ENCODE results near the gene ZNF532. TPM values are rescaled to one million over a fixed set of nuclear protein-coding genes. Genes with fewer than 3 reads are reported as not detected.

The ZNF532 gene
- total RNA-seq, 1 experiment from 2014 or later, result 258 TPM

GRCh38 chr18:58838165-58838860, 26.4 kb upstream of the ZNF532 start:
- no peak overlapping the region for H3K4me2 ChIP-seq (ENCODE audit: insufficient read depth, insufficient read length, low read length)
- no peaks in the 10 kb centered on the region for H3K79me1 ChIP-seq (ENCODE audit: insufficient read depth, low read depth, low read length, poor library complexity, severe bottlenecking)
- no peak overlapping the region for H2BK15ac ChIP-seq (ENCODE audit: low read depth, low read length)
- Mint-ChIP-seq H3K4me1 (peaks cover 21 to 30% of the 10 kb centered on the region in 2 experiments), H3K27me3 (ENCODE audit: low read depth) (no peaks in the 10 kb centered on the region; the same call in 1 of the 2 replicates), H3K27ac (peak overlapping the region in 2 of 3 experiments; percentile 63 to 69; a peak in 4 of 7 replicates), H3K9me3 (no peaks in the 10 kb centered on the region; a peak in 1 of 5 replicates), H3K4me3 (no peak overlapping the region), H3K36me3 (ENCODE audit: insufficient read depth in 1 of 3, low read depth in 3 of 3) (no peaks in the 10 kb centered on the region)
- H2AFZ ChIP-seq (ENCODE audit: low read length), result no peak overlapping the region
- TF ChIP-seq CTCF (conservative IDR thresholded peaks at IDR 0.05), result no peak
- no peak overlapping the region for H2BK20ac ChIP-seq (ENCODE audit: low read depth, low read length, poor library complexity, severe bottlenecking)
- no peak overlapping the region for H3K23ac ChIP-seq (ENCODE audit: insufficient read length, low read depth, low read length)
- no peak overlapping the region for H4K8ac ChIP-seq (replicated peaks; ENCODE audit: insufficient read length, low read depth, low read length)
- H4K20me1 ChIP-seq (ENCODE audit: control insufficient read depth, insufficient read depth, insufficient read length), result peaks cover 2% of the 10 kb centered on the region
- no peak overlapping the region for H3K14ac ChIP-seq (ENCODE audit: insufficient read depth, low read length)
- H4K5ac ChIP-seq (ENCODE audit: insufficient read length, low read depth, low read length), result no peak overlapping the region
- H3K18ac ChIP-seq (ENCODE audit: insufficient read length, low read depth, low read length), result no peak overlapping the region
- no peak overlapping the region for H2BK120ac ChIP-seq (ENCODE audit: low read depth, low read length, poor library complexity, severe bottlenecking)
- H3K9me3 ChIP-seq (ENCODE audit: control insufficient read depth, low read depth, low read length), result no peaks in the 10 kb centered on the region
- H3T11ph ChIP-seq (ENCODE audit: low read length), result no peak overlapping the region
- H2BK5ac ChIP-seq (ENCODE audit: insufficient read length, low read length), result no peak overlapping the region
- H3K9ac ChIP-seq (ENCODE audit: extremely low read depth, insufficient read length, low read length), result no peak overlapping the region
- no peak overlapping the region for H2AK5ac ChIP-seq (ENCODE audit: insufficient read length, low read length)
- no peak overlapping the region for H3K27ac ChIP-seq (ENCODE audit: insufficient read length, low read depth, low read length)
- H3K56ac ChIP-seq (ENCODE audit: insufficient read length, low read depth, low read length), result no peak overlapping the region
- H4K91ac ChIP-seq (ENCODE audit: insufficient read length, low read depth, low read length), result no peak overlapping the region
- H3K79me2 ChIP-seq (ENCODE audit: insufficient read depth, low read length), result no peaks in the 10 kb centered on the region
- no CpG with 5 or more reads among the region's 5 CpGs for WGBS (ENCODE audit: extremely low coverage, insufficient read length, low lambda C conversion rate)
- no peak for DNase-seq
- no peak overlapping the region for H2BK12ac ChIP-seq (ENCODE audit: insufficient read length, low read depth, low read length)
- H3K27me3 ChIP-seq (ENCODE audit: insufficient read depth, low read length), result no peaks in the 10 kb centered on the region
- H3K23me2 ChIP-seq (ENCODE audit: insufficient read length, low read depth, low read length, poor library complexity, severe bottlenecking), result no peaks in the 10 kb centered on the region
- no peak overlapping the region for H3K4ac ChIP-seq (ENCODE audit: low read depth, low read length)
- H3K4me1 ChIP-seq (ENCODE audit: insufficient read depth, low read length), result peaks cover 11% of the 10 kb centered on the region; the same call in 1 of the 2 replicates

Measured in H9 (cell line).